Head of caudate nucleus (tissue), 42 donors: ENCODE measurements around the gene UGT2B11.
"Not testable (repeated sequence)": the region's sequence is repeated elsewhere in the genome, so short reads cannot be mapped to it uniquely, and the experiment has no call there.

Source experiments
- DNase-seq, 42 donors: peaks; one replicate each; pipeline versions ENCODE4 v3.0.0 to v3.0.0-alpha.2; 2020 to 2021; ENCODE audit warnings: mixed read lengths in 7 of 42
- intact Hi-C: fragments of 100-400 bp; cut with DNase I; formaldehyde crosslinking; loops from one replicate; pipeline ENCODE4 v1.15.0; 2022

UGT2B11 gene

DNA sequence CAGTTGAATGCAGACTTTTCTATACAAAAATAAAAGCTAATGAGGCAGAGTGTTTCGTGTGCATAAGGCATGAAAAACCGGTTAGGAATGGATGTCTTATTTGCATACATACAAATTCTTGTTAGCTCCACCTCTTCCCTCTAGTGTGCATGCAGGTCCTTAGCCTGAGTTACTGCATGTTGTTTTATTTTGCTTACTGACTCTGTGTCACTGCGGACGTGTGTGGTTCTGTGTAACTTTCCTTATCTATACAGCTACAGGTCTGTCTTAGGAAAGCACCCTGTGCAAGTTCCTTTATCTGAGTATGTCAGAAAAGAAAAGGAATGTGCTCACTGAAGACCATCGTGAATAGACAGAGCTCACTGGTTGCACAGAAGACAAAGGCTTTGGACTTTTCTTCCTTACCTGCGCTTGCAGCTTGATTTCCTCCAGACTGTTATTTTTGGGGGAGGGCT lies 35.8 kb downstream of the UGT2B11 start:
- DNase-seq, intact Hi-C loops: not testable (repeated sequence)

DNA sequence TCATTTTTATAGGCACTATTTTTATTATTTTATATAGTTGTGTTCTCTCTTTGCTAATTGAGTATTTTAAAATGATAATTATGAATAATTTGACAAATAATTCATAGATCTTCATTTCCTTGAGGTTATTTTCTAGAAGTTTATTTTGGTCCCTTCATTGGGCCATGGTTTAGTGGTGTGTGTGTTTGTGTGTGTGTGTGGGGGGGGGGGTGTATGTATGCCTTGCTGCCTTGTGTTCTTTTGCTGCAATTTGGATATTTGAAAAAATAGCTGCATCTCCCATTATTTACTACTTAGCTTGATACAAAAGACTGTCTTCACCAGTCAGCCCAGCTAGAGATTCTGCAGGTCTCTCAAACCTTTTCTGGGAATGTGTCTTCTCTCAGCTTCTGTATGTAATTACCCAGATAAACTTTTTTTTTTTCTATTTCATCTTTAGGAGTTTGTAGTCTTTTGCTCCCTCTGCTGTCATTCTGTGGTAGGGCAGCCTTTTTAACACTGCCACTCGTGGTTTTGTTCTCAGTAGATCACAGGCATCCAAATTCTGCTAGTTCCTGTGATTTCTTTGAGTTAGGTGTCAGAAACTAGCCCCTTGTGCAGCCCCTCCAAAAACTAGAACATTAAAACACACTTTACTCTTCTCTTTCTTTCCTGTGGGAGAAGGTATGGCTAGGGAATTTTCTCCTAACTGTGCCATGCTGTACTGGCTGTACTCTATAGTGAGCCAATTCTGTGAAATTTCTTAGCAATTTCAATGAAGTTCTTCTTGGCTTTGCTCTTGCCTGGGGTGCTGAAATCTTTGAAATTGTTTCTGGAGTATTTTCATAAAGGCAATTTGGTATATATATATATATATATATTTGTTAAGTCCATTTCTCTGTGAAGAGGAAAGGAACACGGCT lies 44.1 kb downstream of the UGT2B11 start:
- DNase-seq, result peak in 36 of 42 donors; percentile 2 to 75 (median 41)
- intact Hi-C loops, result not testable (repeated sequence)

DNA sequence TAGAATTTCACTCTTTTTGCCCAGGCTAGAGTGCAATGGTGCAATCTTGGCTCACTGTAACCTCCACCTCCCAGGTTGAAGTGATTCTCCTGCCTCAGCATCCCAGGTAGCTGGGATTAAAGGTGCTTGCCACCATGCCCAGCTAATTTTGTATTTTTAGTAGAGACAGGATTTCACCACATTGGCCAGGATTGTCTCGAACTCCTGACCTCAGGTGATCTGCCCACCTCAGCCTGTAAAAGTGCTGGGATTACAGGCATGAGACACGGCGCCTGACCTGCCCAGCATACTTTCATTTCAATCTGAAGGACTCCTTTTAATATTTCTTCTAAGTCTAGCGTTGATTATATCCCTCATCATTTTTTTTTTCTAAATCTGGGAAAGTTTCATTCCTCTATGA lies 45.4 kb downstream of the UGT2B11 start:
- DNase-seq, result not testable (repeated sequence)
- intact Hi-C loops, result loop anchor here (10.0 kb wide), 1 partner anchor 674 kb away; no protein-coding TSS in a partner anchor

DNA sequence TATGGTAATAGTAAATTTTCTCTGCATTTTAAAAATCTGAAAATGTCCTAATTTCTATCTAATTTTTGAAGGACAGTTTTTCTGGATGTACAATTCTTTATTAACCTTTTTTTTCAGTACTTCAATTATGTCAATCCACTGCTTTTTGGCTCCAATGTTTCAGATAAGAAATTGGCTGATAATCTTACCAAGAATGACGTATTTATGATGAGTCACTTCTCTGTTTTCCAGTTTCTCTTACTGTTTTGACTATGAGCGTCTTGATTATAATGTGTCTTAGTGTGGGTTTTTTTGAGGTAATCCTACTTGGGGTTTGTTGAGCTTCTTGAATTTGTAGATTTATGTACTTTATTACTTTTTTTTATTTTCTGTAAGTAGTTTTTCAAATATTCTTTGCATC lies 47.2 kb downstream of the UGT2B11 start:
- intact Hi-C loops, result loop anchor here (10.0 kb wide), 1 partner anchor 672 kb away; no protein-coding TSS in a partner anchor
- DNase-seq, result no peak

DNA sequence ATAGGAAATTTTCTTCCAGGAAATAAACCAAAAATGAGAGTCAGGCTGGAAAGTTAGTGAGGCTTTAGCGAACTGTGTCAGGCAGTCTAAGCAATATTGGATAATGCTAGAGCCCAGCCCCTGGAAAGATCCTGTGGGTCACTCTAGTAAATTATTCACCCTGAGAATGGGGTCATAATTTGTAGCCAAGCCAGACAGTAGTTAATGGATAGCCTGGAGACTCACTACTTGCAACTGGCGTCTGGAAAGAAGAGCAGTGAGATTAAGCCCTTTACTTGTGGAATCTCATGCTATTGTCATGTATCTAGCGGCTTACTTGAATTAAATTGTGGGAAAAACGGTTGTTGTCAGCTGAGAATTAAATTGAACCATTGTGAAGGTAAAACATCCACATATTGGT lies 48.2 kb downstream of the UGT2B11 start:
- not testable (repeated sequence) for DNase-seq
- intact Hi-C loops, result loop anchor here (10.0 kb wide), 1 partner anchor 672 kb away; no protein-coding TSS in a partner anchor

DNA sequence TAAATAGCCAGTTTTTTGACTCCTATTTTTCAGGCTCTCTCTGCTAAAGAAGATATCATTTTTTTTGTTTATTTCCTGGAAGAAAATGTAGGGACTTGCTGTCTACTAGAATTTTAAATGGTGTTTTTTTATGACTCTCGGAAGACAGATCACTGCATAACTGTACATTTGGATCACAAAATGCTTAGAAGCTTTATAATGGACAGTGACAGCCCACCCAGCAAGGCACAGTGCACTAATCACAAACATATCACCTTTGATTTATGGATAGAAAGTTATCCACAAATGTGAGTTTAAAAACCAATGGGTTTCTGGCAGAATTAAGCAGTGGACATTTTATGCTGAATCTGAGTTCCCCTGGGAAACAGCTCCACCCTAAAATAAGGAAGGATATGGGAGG lies 48.8 kb downstream of the UGT2B11 start:
- not testable (repeated sequence) for DNase-seq
- intact Hi-C loops, result loop anchor here (10.0 kb wide), 1 partner anchor 671 kb away; no protein-coding TSS in a partner anchor

DNA sequence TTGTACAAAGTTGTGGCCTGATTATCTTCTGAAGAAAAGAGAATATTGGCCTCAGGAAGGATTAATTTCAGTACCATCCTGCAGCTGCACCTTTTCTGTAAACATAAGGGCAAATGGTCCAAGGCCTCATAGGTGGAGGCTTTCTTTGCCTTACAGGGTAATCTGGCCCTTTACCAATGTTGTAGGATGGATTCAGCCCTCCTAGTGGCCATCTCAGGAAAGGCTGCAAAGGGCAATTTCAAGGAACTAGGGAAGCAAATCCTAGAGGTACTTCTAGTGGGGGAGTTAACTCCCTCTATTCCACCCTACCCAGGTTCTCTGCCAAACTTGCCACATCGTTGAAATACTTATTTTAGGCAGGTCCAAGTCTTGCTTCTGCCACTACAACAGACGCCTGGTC lies 57.6 kb downstream of the UGT2B11 start:
- no peak for DNase-seq
- intact Hi-C loops, result no loop called here

DNA sequence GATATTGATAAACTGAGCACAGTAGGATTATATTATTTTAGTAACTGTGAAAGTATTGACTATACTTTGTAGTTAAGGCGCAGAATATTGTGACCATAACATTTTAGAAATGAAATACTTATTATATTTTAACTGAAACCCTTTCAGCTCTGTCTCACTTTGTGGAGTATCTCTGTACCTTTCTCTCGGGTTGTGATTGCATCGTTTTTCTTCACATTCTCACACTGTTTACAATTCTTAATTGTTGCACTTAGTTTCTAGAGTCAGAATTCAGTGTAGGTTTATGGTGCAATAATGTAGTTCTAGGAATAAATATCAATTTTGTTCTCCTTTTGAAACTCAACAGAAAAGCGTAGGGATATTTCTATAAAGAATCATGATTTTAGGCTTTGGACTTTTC lies 60.5 kb downstream of the UGT2B11 start:
- intact Hi-C loops, result no loop called here

More for the DNA sequence above, 60.5 kb downstream of the UGT2B11 start:
- DNase-seq, result no peak
